ENCODE data around the gene CRB3. TPM values are rescaled to one million over a fixed set of nuclear protein-coding genes. Genes with fewer than 3 reads are reported as not detected.

CRB3 gene
- total and polyA plus RNA-seq, 2 of the 8 experiments (the other 6 are each of a cell fraction or from before 2014, with no cell fraction given) = 21.1 to 24.6 TPM

DNA sequence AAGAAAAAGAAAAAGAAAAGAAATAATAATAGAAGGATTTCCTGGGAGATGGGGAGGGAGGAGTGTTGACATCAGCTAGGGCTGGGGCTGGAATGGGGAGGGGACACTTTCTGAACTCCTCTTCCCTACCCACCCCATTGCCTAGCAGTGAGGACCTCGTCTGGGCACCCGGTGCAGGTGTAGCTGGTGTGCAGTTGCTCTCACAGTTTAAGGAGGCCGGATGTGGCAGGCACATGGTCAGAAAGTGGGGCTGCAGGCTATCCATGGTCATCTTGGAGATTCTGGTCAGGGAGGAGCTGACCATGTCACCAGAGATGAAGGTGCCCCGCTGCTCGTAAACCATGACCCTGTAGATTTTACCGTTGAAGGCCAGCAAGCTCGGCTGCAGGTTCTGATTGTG lies 46.5 kb downstream of the CRB3 start:
- H3K4me1 ChIP-seq (replicated peaks in 1 of 4; ENCODE audit: control insufficient read depth in 3 of 4, insufficient read depth in 4 of 4, low read length in 3 of 4) = no peaks in the 10 kb centered on the region
- no peaks in the 10 kb centered on the region for H3K79me2 ChIP-seq (ENCODE audit: control insufficient read depth in 1 of 2, insufficient read depth in 2 of 2, low read length in 2 of 2)
- H3K14ac ChIP-seq (ENCODE audit: insufficient read length) = no peak overlapping the region
- no peak overlapping the region for H3K27ac ChIP-seq (ENCODE audit: low read depth, low read length)
- no peaks in the 10 kb centered on the region for H3K27me3 ChIP-seq (replicated peaks in 1 of 4; ENCODE audit: control insufficient read depth in 3 of 4, extremely low read depth in 1 of 4, insufficient read depth in 3 of 4, low read length in 3 of 4)
- H2BK120ac ChIP-seq (replicated peaks; ENCODE audit: low read depth, low read length) = no peak overlapping the region
- H3K79me1 ChIP-seq (ENCODE audit: low read depth, low read length) = no peaks in the 10 kb centered on the region
- DNase-seq (ENCODE audit: low read depth in 1 of 2, low spot score in 2 of 2) (no peak), FAIRE-seq (no peak)
- no peak overlapping the region for H3K18ac ChIP-seq (ENCODE audit: extremely low read depth, low read length)
- no peak overlapping the region for H2BK5ac ChIP-seq (ENCODE audit: low read depth, low read length)
- H3K4ac ChIP-seq (replicated peaks; ENCODE audit: insufficient read length, low read depth, low read length) = no peak overlapping the region
- H3K9ac ChIP-seq (replicated peaks in 1 of 4; ENCODE audit: extremely low read depth in 1 of 4, low read depth in 3 of 4, low read length in 3 of 4) = no peak overlapping the region
- H4K91ac ChIP-seq (replicated peaks; ENCODE audit: insufficient read length, low read length) = no peak overlapping the region
- CTCF ChIA-PET (ENCODE audit: partially characterized antibody) = no interaction called here
- no peaks in the 10 kb centered on the region for H3K23me2 ChIP-seq (ENCODE audit: low read depth, low read length)
- no peak overlapping the region for H3K23ac ChIP-seq (ENCODE audit: insufficient read length)
- no peaks in the 10 kb centered on the region for H3K9me3 ChIP-seq (ENCODE audit: insufficient read depth in 2 of 2, low read depth in 1 of 2, low read length in 1 of 2)
- H2AFZ ChIP-seq (ENCODE audit: low read length) = no peak overlapping the region
- H3K4me3 ChIP-seq (ENCODE audit: extremely low read depth in 1 of 4, insufficient read depth in 2 of 4, low read depth in 3 of 4, low read length in 4 of 4) = no peak overlapping the region
- H4K5ac ChIP-seq (ENCODE audit: insufficient read length, low read depth, low read length) = no peak overlapping the region
- H3K36me3 ChIP-seq (ENCODE audit: control insufficient read depth in 2 of 4, insufficient read depth in 4 of 4, low read length in 3 of 4) = no peaks in the 10 kb centered on the region
- no peaks in the 10 kb centered on the region for H4K20me1 ChIP-seq (replicated peaks in 1 of 2; ENCODE audit: control insufficient read depth in 1 of 2, insufficient read depth in 2 of 2, low read length in 2 of 2)
- no peak overlapping the region for H2BK15ac ChIP-seq (ENCODE audit: low read length)
- no peak overlapping the region for H2BK20ac ChIP-seq (ENCODE audit: low read length)
- 88% methylated on average over 7 of the region's 7 CpGs; no CpG with 5 or more reads in 1 of the 2 experiments for WGBS, 2 experiments (ENCODE audit: extremely low coverage in 1 of 2, insufficient coverage in 1 of 2, insufficient read length in 1 of 2, insufficient replicate concordance in 2 of 2, low coverage in 1 of 2, low lambda C conversion rate in 2 of 2, missing lambda C conversion rate in 1 of 2)
- H2AK5ac ChIP-seq (ENCODE audit: low read depth, low read length) = no peak overlapping the region
- no peak overlapping the region for H3K4me2 ChIP-seq (ENCODE audit: insufficient read depth in 1 of 2, low read depth in 2 of 2, low read length in 2 of 2)
- H3K56ac ChIP-seq (replicated peaks; ENCODE audit: insufficient read length, low read depth, low read length) = no peak overlapping the region
- POLR2A ChIA-PET (ENCODE audit: partially characterized antibody) = no interaction called here
- no peak overlapping the region for H2BK12ac ChIP-seq (ENCODE audit: low read depth, low read length)
- no peak overlapping the region for H4K8ac ChIP-seq (ENCODE audit: extremely low read depth, insufficient read depth, low read length)
- TF ChIP-seq JUN (IDR thresholded peaks at IDR 0.05; ENCODE audit: low read depth, low read length) (no peak), POLR2AphosphoS5 (IDR thresholded peaks at IDR 0.05; ENCODE audit: low read depth, low read length) (no peak), KDM1A (IDR thresholded peaks at IDR 0.05; ENCODE audit: borderline replicate concordance, low read length) (no peak), CEBPB (IDR thresholded peaks at IDR 0.05; ENCODE audit: low read depth, low read length) (no peak), POU5F1 (IDR thresholded peaks at IDR 0.05; ENCODE audit: low read depth, low read length) (no peak), RBBP5 (IDR thresholded peaks at IDR 0.05; ENCODE audit: borderline replicate concordance, low read depth, low read length) (no peak), TBP (IDR thresholded peaks at IDR 0.05; ENCODE audit: low read depth, low read length) (no peak), BACH1 (IDR thresholded peaks at IDR 0.05; ENCODE audit: low read length) (no peak), GABPA (IDR thresholded peaks at IDR 0.05; ENCODE audit: borderline replicate concordance, insufficient read depth, low read length) (no peak), SP1 (IDR thresholded peaks at IDR 0.05; ENCODE audit: low read depth, low read length) (no peak), SP4 (IDR thresholded peaks at IDR 0.05; ENCODE audit: low read length) (no peak), POLR2A (IDR thresholded peaks at IDR 0.05; ENCODE audit: control extremely low read depth in 1 of 2, low read depth in 2 of 2, low read length in 2 of 2) (no peak), PHF8 (conservative IDR thresholded peaks at IDR 0.05; ENCODE audit: low read depth, low read length) (no peak)
- TF ChIP-seq, protein P1, sequence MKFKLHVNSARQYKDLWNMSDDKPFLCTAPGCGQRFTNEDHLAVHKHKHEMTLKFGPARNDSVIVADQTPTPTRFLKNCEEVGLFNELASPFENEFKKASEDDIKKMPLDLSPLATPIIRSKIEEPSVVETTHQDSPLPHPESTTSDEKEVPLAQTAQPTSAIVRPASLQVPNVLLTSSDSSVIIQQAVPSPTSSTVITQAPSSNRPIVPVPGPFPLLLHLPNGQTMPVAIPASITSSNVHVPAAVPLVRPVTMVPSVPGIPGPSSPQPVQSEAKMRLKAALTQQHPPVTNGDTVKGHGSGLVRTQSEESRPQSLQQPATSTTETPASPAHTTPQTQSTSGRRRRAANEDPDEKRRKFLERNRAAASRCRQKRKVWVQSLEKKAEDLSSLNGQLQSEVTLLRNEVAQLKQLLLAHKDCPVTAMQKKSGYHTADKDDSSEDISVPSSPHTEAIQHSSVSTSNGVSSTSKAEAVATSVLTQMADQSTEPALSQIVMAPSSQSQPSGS (IDR thresholded peaks at IDR 0.05; ENCODE audit: low read length) = no peak
- TF ChIP-seq, protein P2, sequence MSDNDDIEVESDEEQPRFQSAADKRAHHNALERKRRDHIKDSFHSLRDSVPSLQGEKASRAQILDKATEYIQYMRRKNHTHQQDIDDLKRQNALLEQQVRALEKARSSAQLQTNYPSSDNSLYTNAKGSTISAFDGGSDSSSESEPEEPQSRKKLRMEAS (IDR thresholded peaks at IDR 0.05) = no peak

Measured in H1 (cell line).